Inflammatory macrophage (primary cell): ENCODE data around the gene PTGIS.

Experiments used
- DNase-seq, 2 donors: peaks; one replicate each; pipeline ENCODE4 v3.0.0-alpha.2; 2020 to 2022

Gene PTGIS

DNA sequence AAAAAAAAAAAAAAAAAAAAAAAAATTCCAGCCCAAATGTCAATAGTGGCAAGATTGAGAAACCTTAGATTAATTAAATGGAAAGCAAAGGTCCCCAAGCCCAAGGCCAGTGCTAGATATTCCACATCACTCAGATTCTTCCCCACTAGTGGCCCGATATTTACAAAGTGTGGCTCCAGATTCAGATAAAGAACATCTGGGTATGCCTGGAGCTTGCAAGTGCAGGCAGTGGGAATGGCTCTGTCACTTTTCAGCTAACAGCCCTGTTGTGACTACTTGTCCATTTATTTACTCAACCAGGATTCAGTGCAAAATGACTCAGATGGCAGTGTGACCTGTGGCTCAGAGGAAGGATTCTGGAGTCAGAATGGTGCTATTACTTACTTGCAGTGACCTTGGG lies 77.2 kb downstream of the PTGIS start:
- no peak for DNase-seq

DNA sequence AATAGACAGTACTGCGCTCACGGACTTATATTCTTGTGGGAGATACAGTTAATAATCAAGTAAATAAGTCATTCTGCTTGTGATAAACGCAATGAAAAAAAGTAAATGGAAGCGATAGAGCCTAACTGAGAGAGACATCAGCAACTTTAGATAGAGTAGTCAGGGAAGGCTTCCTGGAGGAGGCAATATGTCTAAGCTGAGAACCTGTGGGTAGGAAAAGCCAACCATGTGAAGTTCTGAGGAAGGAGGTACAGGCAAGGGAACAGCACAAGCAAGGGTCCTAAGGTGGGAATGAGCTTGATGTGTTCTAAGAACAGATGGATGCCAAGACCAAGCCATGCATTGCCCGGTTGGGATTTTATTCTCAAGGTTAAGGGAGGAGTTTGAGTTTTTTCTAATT lies 78.2 kb downstream of the PTGIS start:
- DNase-seq, result no peak

DNA sequence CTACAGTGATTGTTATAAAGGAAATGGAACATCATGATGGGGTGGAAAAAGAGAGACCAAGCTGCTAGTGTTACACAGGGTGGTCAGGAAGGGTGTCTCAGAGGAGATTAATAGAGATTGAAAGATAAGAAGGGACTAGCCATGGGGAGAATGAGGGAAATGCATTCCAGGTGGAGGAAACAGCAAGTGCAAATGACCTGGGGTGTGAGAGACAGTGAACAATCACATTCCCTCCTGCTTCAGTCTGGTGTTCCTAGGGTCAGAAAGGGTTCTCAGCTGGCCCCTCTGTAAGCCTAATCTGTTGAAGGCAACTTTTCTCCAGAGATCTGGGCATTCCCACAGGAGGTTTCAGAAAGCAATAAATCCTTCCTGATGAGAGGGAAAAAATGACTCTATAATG lies 81.9 kb downstream of the PTGIS start:
- no peak for DNase-seq

- DNase-seq, result no peak
Measured at GRCh38 chr20:49485563-49485962, 82.4 kb downstream of the PTGIS start.

DNA sequence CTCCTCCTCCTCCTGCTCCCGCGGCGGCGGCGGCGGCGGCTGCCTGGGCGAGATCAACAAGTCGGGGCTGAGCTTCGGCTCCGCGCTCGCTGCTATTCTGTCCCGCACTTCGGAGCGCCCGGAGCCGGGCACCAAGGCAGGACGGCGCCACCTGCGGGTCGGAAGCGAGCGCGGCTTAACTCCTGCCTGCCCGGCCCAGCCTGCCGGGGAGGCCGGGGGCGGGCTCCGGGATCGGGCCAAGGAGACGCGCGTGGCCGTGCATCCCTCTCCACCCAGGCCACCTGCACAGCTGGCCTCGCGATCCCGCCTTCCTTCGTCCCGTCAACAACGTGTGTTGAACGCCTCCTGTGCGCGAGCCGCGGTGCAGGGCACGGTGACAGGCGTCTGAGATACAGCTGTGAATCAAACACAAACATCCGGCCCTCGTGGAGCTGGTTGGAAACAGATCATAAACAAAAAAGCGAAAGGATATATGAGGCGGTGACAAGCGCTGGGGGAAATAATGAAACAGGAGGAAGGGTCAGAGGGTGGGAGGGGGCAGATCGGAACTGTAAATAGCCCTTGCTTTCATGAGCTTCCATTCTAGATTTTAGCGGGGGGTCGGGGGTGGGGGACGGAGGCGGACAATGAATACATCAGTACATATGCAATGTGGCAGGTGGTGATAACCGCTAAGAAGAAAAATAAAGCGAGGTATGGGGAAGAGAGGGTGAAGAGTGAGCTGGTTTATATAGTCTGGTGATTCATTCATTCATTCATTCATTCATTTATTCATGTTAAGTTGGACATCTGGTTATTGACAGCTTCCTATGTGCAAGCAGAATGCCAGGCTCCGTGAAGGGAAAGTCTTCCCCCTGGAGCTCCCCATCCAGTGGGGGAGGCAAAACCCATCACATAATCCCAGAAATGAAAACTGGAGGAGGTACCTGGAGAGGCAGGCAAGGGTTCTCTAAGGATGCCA lies 83.5 kb downstream of the PTGIS start:
- peak; percentile 22 to 56 for DNase-seq

DNA sequence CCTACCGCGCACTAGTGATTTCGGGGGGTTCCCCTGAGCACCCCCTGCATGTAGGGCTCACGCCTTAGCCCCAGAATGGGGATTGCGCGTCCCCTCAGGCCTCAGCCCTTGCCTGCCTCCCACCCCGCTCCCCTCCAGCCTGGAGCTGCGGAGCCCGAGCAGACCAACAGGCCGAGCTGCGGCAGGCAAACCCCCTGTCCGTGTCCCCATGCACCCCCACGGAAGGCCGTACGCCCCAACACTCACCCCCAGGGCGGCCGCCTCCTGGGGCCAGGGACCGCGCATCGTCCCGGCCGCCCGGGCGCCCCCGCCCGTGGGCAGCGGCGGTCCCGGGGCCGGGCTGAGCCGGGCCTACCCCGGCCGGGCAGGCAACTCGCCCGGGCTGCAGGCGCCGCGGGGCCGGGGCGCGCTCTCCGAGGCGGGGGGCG lies 84.2 kb downstream of the PTGIS start:
- DNase-seq, result no peak

GRCh38 chr20:49483018-49483695 lies 84.8 kb downstream of the PTGIS start:
- DNase-seq, result no peak

- peak in 1 of 2 donors; percentile 4 for DNase-seq
Measured at GRCh38 chr20:49482621-49483017, 85.3 kb downstream of the PTGIS start, which contains the start of gene KCNB1. KCNB1 (minus strand) TSS chr20:49482668; CDS start chr20:49482480, 188 bp downstream.

DNA sequence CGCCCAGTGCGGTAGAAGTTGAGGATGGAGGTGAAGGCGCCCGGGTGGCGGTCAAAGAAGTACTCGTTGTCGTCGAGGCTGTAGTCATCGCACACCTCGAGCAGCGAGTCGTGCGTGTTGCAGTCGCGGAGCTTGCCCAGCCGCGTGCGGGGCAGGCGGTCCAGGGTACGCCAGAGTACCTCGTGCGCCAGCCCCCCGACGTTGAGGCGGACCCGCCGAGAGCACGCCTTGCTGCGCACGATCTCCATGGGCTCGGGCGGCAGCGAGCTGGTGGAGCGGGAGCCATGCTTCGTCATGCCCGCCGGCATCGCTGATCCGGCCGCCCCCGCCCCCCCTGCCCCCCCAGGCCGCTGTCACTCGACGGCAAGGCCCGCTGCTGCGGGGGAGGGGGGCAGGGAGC lies 85.8 kb downstream of the PTGIS start:
- DNase-seq, result no peak

DNA sequence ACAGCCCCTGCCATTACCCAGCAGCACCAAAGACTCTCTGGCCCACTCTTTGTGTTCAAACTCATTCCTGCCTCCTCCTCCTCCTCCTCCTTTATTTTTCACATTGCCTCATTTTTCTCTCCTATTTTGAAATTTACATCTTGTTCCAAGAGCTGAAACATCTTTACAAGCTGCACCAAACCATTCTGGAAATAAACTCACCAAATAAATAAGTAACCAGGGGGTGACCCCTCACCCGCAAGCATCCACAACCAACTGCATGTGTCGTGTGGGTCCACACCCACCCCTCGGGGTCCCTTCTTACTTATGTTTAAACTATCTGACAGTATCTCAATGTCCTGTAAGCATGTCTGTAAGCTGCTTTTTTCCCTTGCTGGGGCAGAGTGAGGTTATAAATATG lies 86.8 kb downstream of the PTGIS start:
- DNase-seq, result no peak

GRCh38 chr20:49480236-49480635 lies 87.7 kb downstream of the PTGIS start:
- no peak for DNase-seq

GRCh38 chr20:49479785-49480184 lies 88.2 kb downstream of the PTGIS start:
- DNase-seq, result no peak

DNA sequence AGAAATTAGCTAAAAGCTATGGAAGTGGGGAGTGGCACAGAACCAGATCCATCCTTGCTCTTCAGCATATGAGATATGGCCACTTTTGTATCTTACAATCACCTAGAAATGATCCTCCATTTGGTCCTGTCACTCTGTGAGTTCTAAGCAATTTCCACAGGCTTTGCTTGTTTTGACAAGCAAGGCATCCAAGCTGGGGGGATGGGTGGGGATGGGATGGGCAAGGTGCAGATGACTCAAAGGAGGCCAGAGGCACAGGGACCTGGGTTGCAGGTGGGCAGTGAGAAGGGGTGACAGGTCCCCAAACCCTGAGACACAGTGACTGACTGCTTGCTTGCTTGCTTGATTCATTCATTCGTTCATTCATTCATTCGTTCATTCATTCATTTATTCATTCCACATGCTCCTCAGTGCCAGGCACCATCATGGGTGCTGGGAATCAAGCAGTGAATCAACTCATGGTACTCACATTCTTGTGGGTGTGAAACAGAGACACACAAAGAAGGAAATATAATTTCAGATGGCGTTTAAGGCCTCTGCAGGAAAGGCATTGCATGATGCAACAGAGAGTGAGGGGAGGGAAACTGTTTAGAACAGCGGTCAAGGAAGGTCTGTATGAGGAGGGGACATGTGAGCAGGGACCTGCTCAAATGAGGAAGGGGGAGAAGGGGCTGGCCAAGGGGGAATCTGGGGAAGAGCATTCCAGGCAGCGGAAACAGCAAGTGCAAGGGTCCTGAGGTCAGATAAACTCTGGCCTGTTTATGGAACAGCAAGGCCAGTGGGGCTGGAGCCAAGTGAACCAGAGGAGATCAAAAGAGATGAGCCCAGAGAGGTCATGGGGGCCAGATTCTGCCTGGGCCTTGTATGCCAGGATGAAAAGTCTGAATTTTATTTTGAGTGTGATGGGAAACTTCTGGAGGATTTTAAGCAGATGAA lies 88.9 kb downstream of the PTGIS start:
- DNase-seq, result no peak

DNA sequence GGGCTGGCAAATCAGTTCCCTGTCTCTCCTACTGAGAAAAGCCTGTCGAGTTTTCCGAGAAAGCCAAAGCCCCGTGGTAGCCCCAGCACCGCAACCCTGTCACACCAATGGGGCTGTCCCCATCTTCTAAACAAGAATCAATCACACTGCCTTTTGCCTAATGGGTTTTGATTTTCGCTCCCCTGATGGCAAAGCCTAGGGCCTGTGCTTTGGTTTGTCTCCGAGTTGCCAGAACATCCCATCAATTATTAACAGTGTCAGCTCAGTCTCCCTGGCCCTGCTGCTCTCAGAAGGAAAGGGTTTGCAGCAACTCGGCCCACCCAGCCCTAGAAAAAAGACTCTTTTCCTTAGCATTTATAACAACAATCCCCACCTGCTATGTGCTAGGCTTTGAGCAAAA lies 89.7 kb downstream of the PTGIS start:
- DNase-seq, result no peak

GRCh38 chr20:49477200-49477599 lies 90.7 kb downstream of the PTGIS start:
- no peak for DNase-seq

DNA sequence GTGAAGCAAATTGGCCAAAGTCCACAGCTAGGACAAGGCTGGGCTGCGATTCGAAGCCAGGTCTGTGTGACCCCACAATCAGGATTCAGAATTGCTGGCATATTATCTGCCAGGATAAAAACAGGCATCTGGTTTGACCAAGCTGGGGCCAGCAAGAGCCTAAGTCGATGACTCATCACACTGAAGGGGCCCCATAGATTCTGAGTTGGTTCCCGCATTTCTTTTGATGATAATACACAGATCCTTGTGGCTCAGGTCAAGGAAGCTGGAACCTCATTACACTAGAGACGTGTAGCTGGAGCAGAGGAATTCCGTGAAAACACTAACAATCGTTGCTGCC lies 92.0 kb downstream of the PTGIS start:
- no peak for DNase-seq

GRCh38 chr20:49475292-49476015 lies 92.5 kb downstream of the PTGIS start:
- peak in 1 of 2 donors; percentile 16 for DNase-seq

DNA sequence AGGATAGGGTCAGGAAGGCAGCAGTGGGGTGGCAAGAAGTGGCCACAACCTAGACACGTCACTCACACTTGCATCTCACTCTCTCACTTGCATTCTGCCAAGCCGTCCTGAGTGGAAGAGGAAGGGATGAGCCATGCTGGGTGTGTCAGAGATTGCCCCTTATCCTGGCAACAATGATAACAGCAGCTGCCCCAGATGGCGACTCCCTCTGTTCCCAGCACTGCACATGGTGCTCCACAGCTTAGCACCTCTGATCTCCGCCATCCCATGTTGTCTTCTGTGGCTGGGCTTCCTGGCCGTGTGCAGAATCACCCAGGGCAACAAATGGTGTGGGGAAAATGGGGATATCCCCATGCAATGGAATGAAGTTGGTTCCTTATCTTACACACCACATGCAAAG lies 96.5 kb downstream of the PTGIS start:
- DNase-seq, result no peak

DNA sequence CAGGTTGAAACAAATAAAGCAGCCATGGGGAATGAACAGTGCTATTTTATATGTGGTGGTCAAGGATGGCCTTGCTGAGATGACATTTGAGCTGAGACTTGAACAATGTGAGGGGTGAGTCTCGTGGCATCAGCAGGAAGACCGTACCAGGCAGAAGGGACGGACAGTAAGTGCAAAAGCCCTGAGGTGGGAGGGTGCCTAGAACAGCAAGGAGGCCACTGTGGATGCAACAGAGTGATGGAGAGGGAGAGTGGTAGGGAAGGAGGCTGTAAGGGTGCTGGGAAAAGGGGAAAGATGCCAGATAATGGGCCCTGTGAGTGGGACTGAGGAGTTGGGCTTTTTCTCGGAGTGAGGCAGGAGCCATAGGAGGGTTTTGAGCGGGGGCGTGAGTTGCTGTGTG lies 97.0 kb downstream of the PTGIS start:
- DNase-seq, result no peak

GRCh38 chr20:49469060-49469459 lies 98.9 kb downstream of the PTGIS start:
- DNase-seq, result no peak

GRCh38 chr20:49468412-49468811 lies 99.5 kb downstream of the PTGIS start:
- DNase-seq, result no peak
